ENCODE data around the gene NTN3. TPM values are rescaled to one million over a fixed set of nuclear protein-coding genes. Genes with fewer than 3 reads are reported as not detected.

The NTN3 gene
- total RNA-seq, 2 experiments from 2014 or later = not detected

- H3K27ac Mint-ChIP-seq = no peak overlapping the region
- no peak for ATAC-seq
- no peaks in the 10 kb centered on the region for H3K27me3 Mint-ChIP-seq
- no peaks in the 10 kb centered on the region for H3K9me3 Mint-ChIP-seq
- ChIA-PET CTCF (interaction anchor here (1.3 kb wide), 1 partner anchor 15 kb away, joined by 3 read pairs; no protein-coding TSS in a partner anchor), POLR2A (no interaction called here)
- intact Hi-C loops (cut with micrococcal nuclease) = loop anchor here (10.0 kb wide), 1 partner anchor 81 kb away; the partner anchor contains the start of gene ABCA3
- no peak for DNase-seq
- peaks cover 19% of the 10 kb centered on the region for H3K4me1 Mint-ChIP-seq (ENCODE audit: low read depth)
- H3K36me3 Mint-ChIP-seq (ENCODE audit: low read depth) = peaks cover 10% of the 10 kb centered on the region
- H3K4me3 Mint-ChIP-seq = no peak overlapping the region
- TF ChIP-seq CTCF (IDR thresholded peaks at IDR 0.05) = no peak
These were observed 45.2 kb upstream of the NTN3 start for GRCh38 chr16:2425825-2426430.

- ChIA-PET CTCF (interaction anchor here (1.3 kb wide), 1 partner anchor 14 kb away, joined by 3 read pairs; no protein-coding TSS in a partner anchor), POLR2A (interaction anchor here (0.9 kb wide), 1 partner anchor 22 kb away, joined by 4 read pairs; no protein-coding TSS in a partner anchor)
- TF ChIP-seq CTCF (IDR thresholded peaks at IDR 0.05) = no peak
- H3K36me3 Mint-ChIP-seq (ENCODE audit: low read depth) = peaks cover 13% of the 10 kb centered on the region
- DNase-seq (no peak), ATAC-seq (no peak)
- no peaks in the 10 kb centered on the region for H3K27me3 Mint-ChIP-seq
- intact Hi-C loops (cut with micrococcal nuclease) = loop anchor here (10.0 kb wide), 1 partner anchor 82 kb away; the partner anchor contains the start of gene ABCA3
- no peak overlapping the region for H3K4me3 Mint-ChIP-seq
- no peaks in the 10 kb centered on the region for H3K9me3 Mint-ChIP-seq
- peaks cover 17% of the 10 kb centered on the region for H3K4me1 Mint-ChIP-seq (ENCODE audit: low read depth)
- no peak overlapping the region for H3K27ac Mint-ChIP-seq
These were observed 44.1 kb upstream of the NTN3 start for GRCh38 chr16:2426941-2427361.

- Mint-ChIP-seq H3K9me3 (no peaks in the 10 kb centered on the region), H3K4me1 (ENCODE audit: low read depth) (peaks cover 15% of the 10 kb centered on the region), H3K36me3 (ENCODE audit: low read depth) (peaks cover 15% of the 10 kb centered on the region), H3K27me3 (no peaks in the 10 kb centered on the region), H3K4me3 (peak overlapping the region; percentile 88), H3K27ac (no peak overlapping the region)
- intact Hi-C loops (cut with micrococcal nuclease) = loop anchor here (10.0 kb wide), 1 partner anchor 83 kb away; the partner anchor contains the start of gene ABCA3
- ChIA-PET CTCF (interaction anchor here (0.8 to 1.9 kb wide), 3 partner anchors 10 to 78 kb away, joined by 3 to 7 read pairs (median 4); no protein-coding TSS in a partner anchor), POLR2A (interaction anchor here (0.9 kb wide), 1 partner anchor 22 kb away, joined by 4 read pairs; no protein-coding TSS in a partner anchor)
- DNase-seq (no peak), ATAC-seq (no peak)
- TF ChIP-seq CTCF (IDR thresholded peaks at IDR 0.05) = no peak
These were observed 43.6 kb upstream of the NTN3 start for GRCh38 chr16:2427526-2427925.

DNA sequence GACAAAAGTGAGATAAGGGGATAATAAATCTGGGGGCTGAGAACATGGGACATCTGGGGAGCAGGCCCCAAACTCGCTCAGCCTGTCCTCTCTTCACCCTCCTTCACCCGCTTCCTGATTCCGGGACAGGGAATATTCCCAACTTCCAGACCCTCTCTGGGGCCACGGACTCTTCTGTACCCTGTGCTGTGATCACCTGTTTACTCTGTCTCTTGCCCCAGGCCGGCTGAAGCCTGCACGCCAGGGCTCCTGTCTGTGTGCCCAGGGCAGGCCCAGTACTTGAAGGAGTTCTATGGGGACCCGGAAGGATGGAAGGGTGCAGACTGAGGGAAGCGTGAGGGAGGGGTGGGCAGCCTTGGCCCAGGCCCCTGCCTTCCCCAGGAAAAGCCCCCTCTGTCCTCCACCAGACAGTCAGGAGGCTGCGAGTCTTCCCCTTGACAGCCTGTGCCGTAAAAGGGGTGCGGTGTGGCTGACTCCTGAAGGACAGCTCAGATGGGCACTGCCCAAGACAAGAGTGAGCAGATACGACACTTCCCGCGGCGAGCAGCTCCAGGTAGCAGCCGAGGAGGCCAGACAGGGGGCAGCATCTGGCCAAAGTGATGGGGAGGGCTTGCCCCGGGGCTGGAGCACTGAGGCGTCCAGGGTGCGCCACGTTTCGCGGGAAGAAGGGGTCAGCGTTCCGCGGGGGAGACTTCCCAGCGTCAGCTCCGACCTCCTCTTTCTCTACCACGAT, 42.9 kb upstream of the NTN3 start:
- peak; percentile 26 for TF ChIP-seq CTCF (IDR thresholded peaks at IDR 0.05)
- DNase-seq = peak; percentile 40
- POLR2A ChIA-PET = interaction anchor here (0.6 kb wide), 1 partner anchor 10 kb away, joined by 3 read pairs; no protein-coding TSS in a partner anchor
- Mint-ChIP-seq H3K36me3 (ENCODE audit: low read depth) (peaks cover 20% of the 10 kb centered on the region), H3K27me3 (no peaks in the 10 kb centered on the region), H3K4me1 (ENCODE audit: low read depth) (peaks cover 15% of the 10 kb centered on the region), H3K4me3 (peak overlapping the region; percentile 88), H3K9me3 (no peaks in the 10 kb centered on the region), H3K27ac (peak overlapping the region; percentile 77)
- CTCF ChIA-PET = interaction anchor here (0.8 to 1.9 kb wide), 5 partner anchors 10 to 192 kb away, joined by 3 to 7 read pairs (median 3); partner anchors contain the start of genes AMDHD2 and DNASE1L2
- intact Hi-C loops (cut with micrococcal nuclease) = loop anchor here (10.0 kb wide), 1 partner anchor 83 kb away; the partner anchor contains the start of gene ABCA3
- ATAC-seq = no peak
